A549 (cell line): ENCODE data around the gene PPIH. TPM values are rescaled to one million over a fixed set of nuclear protein-coding genes. Genes with fewer than 3 reads are reported as not detected.
"Not testable (repeated sequence)": the region's sequence is repeated elsewhere in the genome, so short reads cannot be mapped to it uniquely, and the experiment has no call there.

Source experiments
- ATAC-seq, 2 experiments: fragments of 200-7000 bp in 1 of 2; fragments of >200 bp in 1 of 2; cut with Nextera tagmentation in 1 of 2; cut with Tn5 transposase in 1 of 2; 3 replicates each; pipeline versions ENCODE4 v1.8.0 to v1.9.1; 2018 to 2020; ENCODE audit warnings: mild to moderate bottlenecking in 1 of 2, moderate library complexity in 1 of 2
- CTCF ChIA-PET: fragments of 300-600 bp; sonication (Branson Sonifier 250); formaldehyde crosslinking; extraction: SDS; loops from one replicate; lab custom pipeline; 2021; ENCODE audit warnings: antibody characterized with exemption, inconsistent platforms; lab: Yijun Ruan, JAX
- POLR2A ChIA-PET: fragments of 350-600 bp; formaldehyde crosslinking; extraction: SDS; loops from one replicate; lab custom pipeline; 2021; ENCODE audit warnings: antibody characterized with exemption, inconsistent platforms; lab: Yijun Ruan, JAX
- DNase-seq, 2 experiments: peaks; one replicate each; pipeline versions ENCODE4 v3.0.0 to v3.0.0-alpha.2; 2011 to 2016; ENCODE audit warnings: low read depth in 1 of 2, low spot score in 1 of 2
- FAIRE-seq: peaks from 2 replicates; lab custom pipeline; 2011; peaks lifted over from hg19 to GRCh38; lab: Jason Lieb, UNC
- H3K27ac ChIP-seq, 2 experiments: fragments of >200 bp; sonication (Bioruptor Twin); formaldehyde crosslinking; 3 replicates each; pipeline ENCODE4 v1.5.1; 2016 to 2017
- H3K4me1 ChIP-seq: fragments of >200 bp; sonication (Bioruptor Twin); formaldehyde crosslinking; 3 replicates; pipeline ENCODE4 v1.6.1; 2016
- H3K4me2 ChIP-seq: fragments of >200 bp; sonication (Bioruptor Twin); formaldehyde crosslinking; 3 replicates; pipeline ENCODE4 v1.6.1; 2016
- H3K4me3 ChIP-seq: fragments of >200 bp; sonication (Bioruptor Twin); formaldehyde crosslinking; 3 replicates; pipeline ENCODE4 v1.5.1; 2016
- H3K9me3 ChIP-seq: fragments of >200 bp; sonication (Bioruptor Twin); formaldehyde crosslinking; 3 replicates; pipeline ENCODE4 v1.6.1; 2016
- CHD2 ChIP-seq: fragments of 150-350 bp; IDR thresholded peaks from 2 replicates; pipeline ENCODE4 v1.6.1; 2014; ENCODE audit warnings: low read length; ENCODE audit not compliant: partially characterized antibody
- EHMT2 ChIP-seq: fragments of 200-600 bp; sonication (generic); IDR thresholded peaks from 2 replicates; pipeline ENCODE4 v1.6.1; 2016; ENCODE audit warnings: antibody characterized with exemption, low read depth, mild to moderate bottlenecking, moderate library complexity
- EP300 ChIP-seq, 2 experiments: fragments of >200 bp; sonication (Bioruptor Twin); formaldehyde crosslinking; IDR thresholded peaks; 2 replicates in 1 of 2; 3 replicates in 1 of 2; pipeline ENCODE4 v1.6.1; 2016 to 2017
- ESRRA ChIP-seq: fragments of 150-350 bp; IDR thresholded peaks from 2 replicates; pipeline ENCODE4 v1.6.1; 2014; ENCODE audit warnings: mild to moderate bottlenecking, low read length, borderline replicate concordance
- FOSB ChIP-seq: fragments of 250-450 bp; sonication (Bioruptor Pico); IDR thresholded peaks from 2 replicates; pipeline ENCODE4 v1.5.0; 2020; ENCODE audit warnings: mild to moderate bottlenecking, moderate library complexity
- HDAC2 ChIP-seq: fragments of 200-600 bp; sonication (generic); IDR thresholded peaks from 2 replicates; pipeline ENCODE4 v1.6.1; 2016
- HEYL ChIP-seq: fragments of 250-450 bp; sonication (Bioruptor Pico); IDR thresholded peaks from 2 replicates; pipeline ENCODE4 v1.8.0; 2021; ENCODE audit warnings: mild to moderate bottlenecking, moderate library complexity
- HOXA7 ChIP-seq: fragments of 250-450 bp; sonication (Bioruptor Pico); IDR thresholded peaks from 2 replicates; pipeline ENCODE4 v1.5.0; 2020; ENCODE audit warnings: mild to moderate bottlenecking, moderate library complexity
- JUNB ChIP-seq: fragments of >200 bp; sonication (Bioruptor Twin); formaldehyde crosslinking; IDR thresholded peaks from 2 replicates; pipeline ENCODE4 v1.6.1; 2016
- KDM5A ChIP-seq: fragments of 200-600 bp; sonication (generic); IDR thresholded peaks from 2 replicates; pipeline ENCODE4 v1.6.1; 2016; ENCODE audit warnings: antibody characterized with exemption, mild to moderate bottlenecking
- MAZ ChIP-seq: fragments of 150-350 bp; IDR thresholded peaks from 2 replicates; pipeline ENCODE4 v1.6.1; 2014; ENCODE audit warnings: antibody characterized with exemption, low read depth, low read length, borderline replicate concordance
- MYC ChIP-seq: IDR thresholded peaks from 2 replicates; pipeline ENCODE4 v1.6.1; 2012; ENCODE audit warnings: mild to moderate bottlenecking, inconsistent platforms, low read length, improper control_type of control experiment, borderline replicate concordance
- NFE2L2 ChIP-seq: fragments of 150-350 bp; conservative IDR thresholded peaks from 2 replicates; pipeline ENCODE4 v1.6.1; 2014; ENCODE audit warnings: low read length
- NPAS2 ChIP-seq: fragments of 250-450 bp; sonication (Bioruptor Pico); IDR thresholded peaks from 2 replicates; pipeline ENCODE4 v1.8.0; 2022; ENCODE audit warnings: mild to moderate bottlenecking, moderate library complexity, borderline replicate concordance
- NR3C1 ChIP-seq: fragments of >200 bp; sonication (Bioruptor Twin); formaldehyde crosslinking; IDR thresholded peaks from 3 replicates; pipeline ENCODE4 v1.6.1; 2017
- PHF8 ChIP-seq: fragments of 200-600 bp; sonication (generic); IDR thresholded peaks from 2 replicates; pipeline ENCODE4 v1.6.1; 2016; ENCODE audit warnings: low read depth, mild to moderate bottlenecking, antibody characterized with exemption, moderate library complexity, borderline replicate concordance
- POLR2A ChIP-seq: IDR thresholded peaks from 2 replicates; pipeline ENCODE4 v1.6.1; 2012; ENCODE audit warnings: mild to moderate bottlenecking, low read length
- POLR2AphosphoS2 ChIP-seq: conservative IDR thresholded peaks from 2 replicates; pipeline ENCODE4 v1.6.1; 2012; ENCODE audit warnings: low read length, improper control_type of control experiment, inconsistent platforms
- RCOR1 ChIP-seq: fragments of 150-350 bp; IDR thresholded peaks from 2 replicates; pipeline ENCODE4 v1.6.1; 2014; ENCODE audit warnings: antibody characterized with exemption, low read length, low read depth
- RNF2 ChIP-seq: fragments of 200-600 bp; sonication (generic); IDR thresholded peaks from 2 replicates; pipeline ENCODE4 v1.6.1; 2016; ENCODE audit warnings: low read depth, mild to moderate bottlenecking, antibody characterized with exemption, moderate library complexity, borderline replicate concordance
- SREBF2 ChIP-seq: fragments of 450-650 bp; IDR thresholded peaks from 2 replicates; pipeline ENCODE4 v1.6.1; 2014; ENCODE audit warnings: mild to moderate bottlenecking, moderate library complexity
- TFCP2L1 ChIP-seq: fragments of 250-450 bp; sonication (Bioruptor Pico); IDR thresholded peaks from 2 replicates; pipeline ENCODE4 v1.5.0; 2021; ENCODE audit warnings: mild to moderate bottlenecking
- ZC3H11A ChIP-seq: fragments of 450-650 bp; IDR thresholded peaks from 2 replicates; pipeline ENCODE4 v1.6.1; 2014; ENCODE audit warnings: antibody characterized with exemption, mild to moderate bottlenecking
- ZFP36 ChIP-seq: fragments of 450-650 bp; IDR thresholded peaks from 2 replicates; pipeline ENCODE4 v1.6.1; 2014; ENCODE audit warnings: borderline replicate concordance; ENCODE audit not compliant: partially characterized antibody
- WGBS: methylation state at CpG from one replicate; pipeline ENCODE4 v1.1.6; 2017; ENCODE audit errors: missing lambda C conversion rate; 5-methylcytosine and 5-hydroxymethylcytosine counted together
- polyA plus RNA-seq, 4 experiments: library from polyadenylated mRNA; depleted of rRNA in 3 of 4; stranded (reverse); fragments of >200 nt; fragmentation: RNase III in 1 of 4; extraction: RNeasy Plus Mini Kit Qiagen cat#74134 plus additional on column Dnase treatment in 1 of 4; gene quantifications; 2 replicates in 3 of 4; 3 replicates in 1 of 4; pipeline ENCODE4 v1.2.3, GENCODE V29; 2011 to 2017
- TF ChIP-seq, protein P1 (sequence below): IDR thresholded peaks from 2 replicates; pipeline ENCODE4 v1.6.1; 2012
- TF ChIP-seq, protein P2 (sequence below): fragments of >200 bp; sonication (Bioruptor Twin); formaldehyde crosslinking; IDR thresholded peaks from 3 replicates; pipeline ENCODE4 v1.6.1; 2016
- TF ChIP-seq, protein P3 (sequence below): IDR thresholded peaks from 2 replicates; pipeline ENCODE4 v1.6.1; 2012
- TF ChIP-seq, protein P4 (sequence below): fragments of >200 bp; sonication (Bioruptor Twin); formaldehyde crosslinking; IDR thresholded peaks from 3 replicates; pipeline ENCODE4 v1.5.1; 2016

Gene PPIH
- polyA plus RNA-seq, 2 of the 4 experiments (the other 2 are of a cell fraction): 59.0 to 68.9 TPM

DNA sequence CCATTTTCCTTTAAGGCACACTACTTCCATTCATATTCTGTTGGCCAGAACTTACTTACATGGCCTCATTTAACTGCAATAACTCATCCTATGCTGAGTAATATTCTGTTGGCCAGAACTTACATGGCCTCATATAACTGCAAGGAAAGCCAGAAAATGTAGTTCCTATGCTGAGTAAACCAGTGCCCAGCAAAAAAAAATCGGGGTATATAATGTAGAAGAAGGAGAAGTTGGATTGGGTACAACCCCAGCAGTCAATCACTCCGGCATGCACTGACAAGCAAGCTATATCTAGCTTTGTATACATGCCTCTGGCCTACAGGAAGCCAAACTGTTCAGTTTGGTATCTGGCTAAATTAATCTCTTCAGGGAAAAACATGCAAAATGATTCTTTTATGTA, 39.4 kb upstream of the PPIH start:
- Histone ChIP-seq H3K27ac (no peak overlapping the region), H3K9me3 (no peaks in the 10 kb centered on the region), H3K4me3 (no peak overlapping the region), H3K4me1 (no peaks in the 10 kb centered on the region), H3K4me2 (no peak overlapping the region)
- TF ChIP-seq RCOR1 (no peak), EP300 (IDR thresholded peaks at IDR 0.05) (no peak), EHMT2 (no peak), SREBF2 (no peak), NR3C1 (no peak), NPAS2 (CRISPR knock-in tag) (no peak), HDAC2 (no peak), ZC3H11A (no peak), KDM5A (no peak), ZFP36 (no peak), MAZ (no peak), MYC (no peak), CHD2 (no peak), HOXA7 (CRISPR knock-in tag) (no peak), RNF2 (no peak), FOSB (CRISPR knock-in tag) (no peak), JUNB (no peak), ESRRA (no peak)
- TF ChIP-seq, protein P1, sequence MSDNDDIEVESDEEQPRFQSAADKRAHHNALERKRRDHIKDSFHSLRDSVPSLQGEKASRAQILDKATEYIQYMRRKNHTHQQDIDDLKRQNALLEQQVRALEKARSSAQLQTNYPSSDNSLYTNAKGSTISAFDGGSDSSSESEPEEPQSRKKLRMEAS: no peak
- FAIRE-seq (no peak), ATAC-seq (no peak), DNase-seq (no peak)
- ChIA-PET POLR2A (no interaction called here), CTCF (no interaction called here)
- 27% methylated on average over 2 of the region's 2 CpGs for WGBS

DNA sequence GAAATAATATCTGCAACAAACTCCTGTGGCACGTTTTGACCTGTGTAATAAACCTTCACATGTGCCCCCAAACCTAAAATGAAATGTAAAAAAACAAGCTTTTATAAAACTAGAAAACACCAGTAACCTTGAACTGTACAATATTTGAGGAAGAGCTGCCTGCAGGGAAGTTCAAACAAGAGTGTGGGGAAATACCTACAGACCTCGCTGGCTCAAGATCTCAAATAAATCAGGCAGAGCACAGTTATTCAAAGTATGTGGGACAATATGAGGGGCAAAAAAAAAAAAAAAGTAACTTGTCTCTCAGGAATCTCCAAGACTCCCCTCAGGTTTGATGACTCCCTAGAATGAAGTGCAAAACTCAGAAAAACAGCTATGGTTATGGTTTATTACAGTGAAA, 37.9 kb upstream of the PPIH start:
- WGBS: 0% methylated on average over 2 of the region's 2 CpGs
- ChIA-PET POLR2A (no interaction called here), CTCF (interaction anchor here (0.6 kb wide), 1 partner anchor 472 kb away, joined by 3 read pairs; no protein-coding TSS in a partner anchor)
- no peak overlapping the region for H3K4me3 ChIP-seq
- H3K4me2 ChIP-seq: no peak overlapping the region
- ATAC-seq (no peak), FAIRE-seq (no peak), DNase-seq (no peak)
- TF ChIP-seq CHD2 (no peak), TFCP2L1 (CRISPR knock-in tag) (no peak), NFE2L2 (no peak), POLR2AphosphoS2 (no peak), POLR2A (no peak), KDM5A (no peak), PHF8 (no peak), ESRRA (no peak), HEYL (no peak), HDAC2 (no peak)
- TF ChIP-seq, protein P2, sequence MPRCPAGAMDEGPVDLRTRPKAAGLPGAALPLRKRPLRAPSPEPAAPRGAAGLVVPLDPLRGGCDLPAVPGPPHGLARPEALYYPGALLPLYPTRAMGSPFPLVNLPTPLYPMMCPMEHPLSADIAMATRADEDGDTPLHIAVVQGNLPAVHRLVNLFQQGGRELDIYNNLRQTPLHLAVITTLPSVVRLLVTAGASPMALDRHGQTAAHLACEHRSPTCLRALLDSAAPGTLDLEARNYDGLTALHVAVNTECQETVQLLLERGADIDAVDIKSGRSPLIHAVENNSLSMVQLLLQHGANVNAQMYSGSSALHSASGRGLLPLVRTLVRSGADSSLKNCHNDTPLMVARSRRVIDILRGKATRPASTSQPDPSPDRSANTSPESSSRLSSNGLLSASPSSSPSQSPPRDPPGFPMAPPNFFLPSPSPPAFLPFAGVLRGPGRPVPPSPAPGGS: no peak
- TF ChIP-seq, protein P3, sequence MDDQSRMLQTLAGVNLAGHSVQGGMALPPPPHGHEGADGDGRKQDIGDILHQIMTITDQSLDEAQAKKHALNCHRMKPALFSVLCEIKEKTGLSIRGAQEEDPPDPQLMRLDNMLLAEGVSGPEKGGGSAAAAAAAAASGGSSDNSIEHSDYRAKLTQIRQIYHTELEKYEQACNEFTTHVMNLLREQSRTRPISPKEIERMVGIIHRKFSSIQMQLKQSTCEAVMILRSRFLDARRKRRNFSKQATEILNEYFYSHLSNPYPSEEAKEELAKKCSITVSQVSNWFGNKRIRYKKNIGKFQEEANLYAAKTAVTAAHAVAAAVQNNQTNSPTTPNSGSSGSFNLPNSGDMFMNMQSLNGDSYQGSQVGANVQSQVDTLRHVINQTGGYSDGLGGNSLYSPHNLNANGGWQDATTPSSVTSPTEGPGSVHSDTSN: no peak
- TF ChIP-seq, protein P4, sequence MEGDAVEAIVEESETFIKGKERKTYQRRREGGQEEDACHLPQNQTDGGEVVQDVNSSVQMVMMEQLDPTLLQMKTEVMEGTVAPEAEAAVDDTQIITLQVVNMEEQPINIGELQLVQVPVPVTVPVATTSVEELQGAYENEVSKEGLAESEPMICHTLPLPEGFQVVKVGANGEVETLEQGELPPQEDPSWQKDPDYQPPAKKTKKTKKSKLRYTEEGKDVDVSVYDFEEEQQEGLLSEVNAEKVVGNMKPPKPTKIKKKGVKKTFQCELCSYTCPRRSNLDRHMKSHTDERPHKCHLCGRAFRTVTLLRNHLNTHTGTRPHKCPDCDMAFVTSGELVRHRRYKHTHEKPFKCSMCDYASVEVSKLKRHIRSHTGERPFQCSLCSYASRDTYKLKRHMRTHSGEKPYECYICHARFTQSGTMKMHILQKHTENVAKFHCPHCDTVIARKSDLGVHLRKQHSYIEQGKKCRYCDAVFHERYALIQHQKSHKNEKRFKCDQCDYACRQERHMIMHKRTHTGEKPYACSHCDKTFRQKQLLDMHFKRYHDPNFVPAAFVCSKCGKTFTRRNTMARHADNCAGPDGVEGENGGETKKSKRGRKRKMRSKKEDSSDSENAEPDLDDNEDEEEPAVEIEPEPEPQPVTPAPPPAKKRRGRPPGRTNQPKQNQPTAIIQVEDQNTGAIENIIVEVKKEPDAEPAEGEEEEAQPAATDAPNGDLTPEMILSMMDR: no peak
- no peak overlapping the region for H3K27ac ChIP-seq
- H3K9me3 ChIP-seq: no peaks in the 10 kb centered on the region
- no peaks in the 10 kb centered on the region for H3K4me1 ChIP-seq

DNA sequence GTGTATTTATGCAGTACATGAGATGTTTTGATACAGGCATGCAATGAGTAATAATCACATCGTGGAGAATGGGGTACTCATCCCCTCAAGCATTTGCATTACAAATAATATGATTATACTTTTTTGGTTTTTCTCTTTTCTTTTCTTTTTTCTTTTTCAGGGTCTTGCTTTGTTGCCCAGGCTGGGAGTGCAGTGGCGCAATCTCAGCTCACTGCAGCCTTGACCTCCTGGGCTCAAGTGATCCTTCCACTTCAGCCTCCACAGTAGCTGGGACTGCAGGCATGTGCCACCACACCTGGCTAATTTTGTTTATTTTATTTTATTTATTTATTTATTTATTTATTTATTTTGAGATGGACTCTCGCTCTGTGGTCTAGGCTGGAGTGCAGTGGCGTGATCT, 37.0 kb upstream of the PPIH start:
- WGBS: 67% methylated on average over 4 of the region's 4 CpGs
- H3K27ac ChIP-seq, ATAC-seq, CTCF ChIA-PET, H3K4me1 ChIP-seq, H3K4me2 ChIP-seq, DNase-seq, H3K4me3 ChIP-seq, H3K9me3 ChIP-seq, POLR2A ChIA-PET, FAIRE-seq: not testable (repeated sequence)

DNA sequence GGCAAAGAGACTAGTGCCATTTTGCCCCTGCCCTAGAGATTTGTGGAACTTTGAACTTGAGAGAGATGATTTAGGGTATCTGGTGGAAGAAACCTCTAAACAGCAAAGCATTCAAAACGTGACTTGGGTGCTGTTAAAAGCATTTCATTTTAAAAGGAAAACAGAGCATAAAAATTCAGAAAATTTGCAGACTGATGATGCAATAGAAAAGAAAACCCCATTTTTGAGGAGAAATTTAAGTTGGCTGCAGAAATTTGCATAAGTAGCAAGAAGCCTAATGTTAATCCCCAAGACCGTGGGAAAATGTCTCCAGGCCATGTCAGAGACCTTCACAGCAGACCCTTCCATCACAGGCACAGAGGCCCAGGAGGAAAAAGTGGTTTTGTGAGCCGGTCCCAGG, 31.0 kb upstream of the PPIH start:
- H3K4me1 ChIP-seq, H3K4me2 ChIP-seq, FAIRE-seq, DNase-seq, H3K9me3 ChIP-seq, H3K4me3 ChIP-seq, CTCF ChIA-PET, H3K27ac ChIP-seq, POLR2A ChIA-PET, ATAC-seq: not testable (repeated sequence)
- WGBS: 9% methylated on average over 2 of the region's 3 CpGs
